Adrenal gland (tissue), 5 donors: ENCODE data around the gene CR1.

Experiments
- CTCF ChIP-seq, 6 experiments: fragments of 450-650 bp in 4 of 6; fragments of 200-600 bp in 2 of 6; sonication (generic) in 1 of 6; IDR thresholded peaks; 1 replicate in 5 of 6; 2 replicates in 1 of 6; pipeline versions ENCODE4 v1.5.1 to v1.8.0; 2016 to 2021; ENCODE audit warnings: antibody characterized with exemption in 6 of 6, mild to moderate bottlenecking in 2 of 6, moderate library complexity in 1 of 6
- POLR2A ChIP-seq, 2 donors: fragments of 450-650 bp; IDR thresholded peaks; one replicate each; pipeline ENCODE4 v1.6.1; 2017; ENCODE audit warnings: antibody characterized with exemption in 2 of 2, mild to moderate bottlenecking in 2 of 2, moderate library complexity in 1 of 2
- donor health status: DM: no; HTN: no; CAD: no.

- TF ChIP-seq CTCF (IDR thresholded peaks at IDR 0.05) (no peak), POLR2A (IDR thresholded peaks at IDR 0.05) (no peak)
Measured at GRCh38 chr1:207646171-207646570, 150.2 kb downstream of the CR1 start.
